IPS-11a (cell line): ENCODE results near the gene SDF2.
"Not testable (repeated sequence)": the region's sequence is repeated elsewhere in the genome, so short reads cannot be mapped to it uniquely, and the experiment has no call there.

Experiments used
- H3K4me3 ChIP-seq: one replicate; pipeline ENCODE4 v1.5.1; 2013; ENCODE audit warnings: low read depth, low read length, control low read depth

SDF2 gene

GRCh38 chr17:28635506-28635905 is 26.2 kb downstream of the SDF2 start:
- no peak overlapping the region for H3K4me3 ChIP-seq

- no peak overlapping the region for H3K4me3 ChIP-seq
Measured at GRCh38 chr17:28634206-28634865, 27.4 kb downstream of the SDF2 start.

GRCh38 chr17:28626818-28627217 is 34.9 kb downstream of the SDF2 start:
- no peak overlapping the region for H3K4me3 ChIP-seq

- H3K4me3 ChIP-seq, result no peak overlapping the region
Measured at GRCh38 chr17:28624148-28624547, 37.6 kb downstream of the SDF2 start.

- no peak overlapping the region for H3K4me3 ChIP-seq
Measured at GRCh38 chr17:28623696-28624095, 38.0 kb downstream of the SDF2 start.

- no peak overlapping the region for H3K4me3 ChIP-seq
Measured at GRCh38 chr17:28622186-28622585, 39.5 kb downstream of the SDF2 start.

- H3K4me3 ChIP-seq, result no peak overlapping the region
Measured at GRCh38 chr17:28620010-28620409, 41.7 kb downstream of the SDF2 start.

- H3K4me3 ChIP-seq, result no peak overlapping the region
Measured at GRCh38 chr17:28618464-28618863, 43.2 kb downstream of the SDF2 start.

- no peak overlapping the region for H3K4me3 ChIP-seq
Measured at GRCh38 chr17:28616281-28616680, 45.4 kb downstream of the SDF2 start.

GRCh38 chr17:28615260-28615940 is 46.3 kb downstream of the SDF2 start:
- no peak overlapping the region for H3K4me3 ChIP-seq

GRCh38 chr17:28613931-28614381 is 47.8 kb downstream of the SDF2 start, which contains the start of gene RSKR:
Gene RSKR (minus strand): TSS chr17:28614185. CDS start chr17:28614161, 24 bp downstream.
- no peak within 1 kb of the TSS for H3K4me3 ChIP-seq

GRCh38 chr17:28612936-28613872 is 48.5 kb downstream of the SDF2 start:
- H3K4me3 ChIP-seq, result no peak overlapping the region

- H3K4me3 ChIP-seq, result no peak overlapping the region
Measured at GRCh38 chr17:28612531-28612930, 49.2 kb downstream of the SDF2 start.

GRCh38 chr17:28610376-28610775 is 51.3 kb downstream of the SDF2 start:
- H3K4me3 ChIP-seq, result no peak overlapping the region

- not testable (repeated sequence) for H3K4me3 ChIP-seq
Measured at GRCh38 chr17:28604031-28604430, 57.7 kb downstream of the SDF2 start.

GRCh38 chr17:28599311-28600184 is 62.2 kb downstream of the SDF2 start:
- H3K4me3 ChIP-seq, result peak overlapping the region; percentile 71

- H3K4me3 ChIP-seq, result peak within 1 kb of the TSS; percentile 71
Measured at GRCh38 chr17:28598799-28599310, 62.9 kb downstream of the SDF2 start, which contains the start of gene SPAG5. Gene SPAG5 (minus strand): TSS chr17:28599025. CDS start chr17:28598946, 79 bp downstream.

GRCh38 chr17:28598389-28598788 is 63.3 kb downstream of the SDF2 start:
- H3K4me3 ChIP-seq, result peak overlapping the region; percentile 71
